Measurements from ENCODE around the gene PTGES3L.

Gene PTGES3L

DNA sequence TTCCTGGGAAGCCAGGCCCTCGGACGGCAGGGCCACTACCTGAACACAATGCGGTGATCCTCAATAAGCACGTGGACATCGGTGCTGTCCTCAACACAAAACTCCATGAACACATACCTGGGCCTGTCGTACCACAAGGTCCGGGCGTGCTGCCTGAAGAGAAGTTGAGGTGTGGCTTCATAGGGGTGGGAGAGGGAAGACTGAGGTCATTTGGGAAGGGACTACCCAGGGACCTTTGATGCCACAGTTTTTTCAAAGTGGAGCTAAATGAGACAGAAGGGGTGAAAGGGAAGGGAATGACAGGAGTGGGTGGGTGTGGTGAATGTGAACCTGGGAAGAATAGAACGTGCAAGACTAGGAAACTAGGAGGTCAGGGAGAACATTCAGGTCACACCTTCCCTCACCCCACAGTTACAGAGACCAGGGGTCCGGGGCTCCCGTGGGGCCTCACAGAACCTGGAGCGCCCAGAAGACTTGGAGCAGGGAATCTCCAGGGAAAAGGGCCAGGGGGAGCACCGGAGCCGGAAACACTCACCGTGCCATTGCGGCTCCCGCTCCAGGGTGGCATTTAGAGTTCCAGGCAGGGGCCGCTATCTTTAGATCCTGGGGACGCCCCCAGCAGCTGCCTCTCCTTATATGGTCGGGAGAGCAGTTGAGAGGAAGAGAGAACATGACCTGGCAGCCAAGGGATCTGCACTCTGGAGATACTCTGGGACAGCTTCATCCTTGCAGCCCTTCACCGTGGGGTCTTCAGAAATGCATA lies at the start of gene PTGES3L:
PTGES3L (minus strand) TSS at position 570 of the 763 bp plus-strand sequence; CDS start at position 543, 27 bp downstream.
- DNase-seq = peak in 33 of 58 donors; percentile 7 to 54 (median 30)

DNA sequence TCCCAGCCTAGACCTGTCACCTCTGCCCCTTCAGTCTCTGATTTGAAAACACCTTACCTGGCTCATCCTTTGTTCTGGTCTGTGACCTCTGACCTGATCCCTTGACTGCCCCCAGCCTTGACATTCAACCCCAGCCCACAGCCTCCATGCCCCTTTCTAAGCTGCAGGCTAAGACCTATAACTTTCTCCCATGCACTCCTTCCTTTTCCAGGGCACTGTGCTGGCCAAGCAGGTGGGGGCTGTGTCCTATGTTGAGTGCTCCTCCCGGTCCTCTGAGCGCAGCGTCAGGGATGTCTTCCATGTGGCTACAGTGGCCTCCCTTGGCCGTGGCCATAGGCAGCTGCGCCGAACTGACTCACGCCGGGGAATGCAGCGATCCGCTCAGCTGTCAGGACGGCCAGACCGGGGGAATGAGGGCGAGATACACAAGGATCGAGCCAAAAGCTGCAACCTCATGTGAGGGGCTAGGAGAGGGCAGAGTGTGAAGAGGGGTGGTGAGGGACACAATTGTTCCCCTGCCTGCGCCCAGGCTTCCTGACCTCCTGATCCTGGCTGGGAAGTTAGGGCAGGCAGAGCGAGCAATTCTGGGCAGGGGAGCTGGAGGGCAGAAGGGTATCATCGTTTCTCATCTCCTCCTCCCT lies 48.5 kb upstream of the PTGES3L start:
- DNase-seq = no peak

GRCh38 chr17:43027091-43028032 lies 47.5 kb upstream of the PTGES3L start:
- no peak for DNase-seq

DNA sequence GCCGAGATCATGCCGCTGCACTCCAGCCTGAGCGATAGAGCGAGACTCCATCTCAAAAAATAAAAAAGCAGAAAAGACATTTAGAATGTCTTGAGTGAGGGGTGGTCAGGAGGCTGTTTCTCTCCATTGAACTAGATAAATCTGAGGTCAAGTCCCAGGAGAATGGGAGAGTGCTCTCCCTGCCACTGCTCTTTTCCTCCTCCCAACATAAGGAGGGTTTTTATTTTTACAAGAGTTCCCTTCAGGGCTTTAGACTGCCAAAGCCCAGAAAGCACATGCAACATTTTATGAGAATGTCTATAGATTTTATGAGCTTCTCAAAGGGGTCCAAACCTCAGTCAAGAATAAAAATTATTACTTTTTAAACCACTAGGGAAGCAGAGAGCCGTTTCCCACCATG lies 46.7 kb upstream of the PTGES3L start:
- DNase-seq = no peak

- DNase-seq = no peak
Observed at GRCh38 chr17:43025766-43026537, 46.1 kb upstream of the PTGES3L start.

- DNase-seq = no peak
Observed at GRCh38 chr17:43025290-43025657, 45.4 kb upstream of the PTGES3L start.

DNA sequence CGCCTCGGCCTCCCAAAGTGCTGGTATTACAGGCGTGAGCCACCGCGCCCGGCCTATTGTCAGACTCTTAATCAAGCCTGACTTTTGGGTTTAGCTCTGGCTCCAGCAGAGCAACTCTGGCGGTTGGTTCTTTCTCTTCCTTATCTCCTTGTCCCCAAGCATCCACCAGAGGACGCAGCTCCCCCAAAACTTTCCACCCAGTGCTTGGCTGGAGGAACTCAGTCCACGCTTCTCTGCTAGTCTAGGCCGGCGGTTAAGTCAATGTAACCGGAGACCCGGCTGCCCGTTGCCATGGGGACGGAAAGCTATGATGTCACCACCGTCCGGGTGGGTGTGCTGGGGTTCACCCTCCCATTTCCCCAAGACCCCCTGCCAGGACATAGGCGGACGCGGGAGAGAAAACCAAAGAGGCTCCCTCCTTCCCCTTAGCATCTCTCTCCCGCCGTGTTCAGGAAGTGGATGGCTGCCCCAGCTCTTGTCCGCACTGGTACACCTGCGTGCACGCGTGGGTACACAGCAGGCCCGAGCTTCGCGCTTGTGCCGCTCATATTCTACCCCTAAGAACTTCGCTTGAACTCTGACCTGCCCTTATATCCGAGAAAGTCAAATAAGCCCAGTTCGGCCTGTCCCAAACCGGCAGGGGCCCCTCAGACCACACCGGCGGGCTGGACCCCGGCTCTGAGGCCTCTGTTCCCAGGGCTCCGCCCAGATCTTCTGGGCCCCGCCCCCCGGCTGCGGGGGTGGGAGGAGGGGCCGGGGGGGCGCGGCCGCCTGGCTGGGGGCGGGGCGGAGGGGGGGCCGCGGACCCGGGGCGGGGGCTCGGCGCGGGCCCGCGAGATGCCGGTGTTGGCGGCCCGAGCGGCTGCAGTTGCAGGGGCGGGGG lies 44.8 kb upstream of the PTGES3L start, which contains the start of gene RND2:
RND2 (plus strand) TSS at position 825 of the 883 bp plus-strand sequence. CDS start 117 bp downstream, outside the sequence.
- DNase-seq = peak in 57 of 58 donors; percentile 12 to 93 (median 80)

DNA sequence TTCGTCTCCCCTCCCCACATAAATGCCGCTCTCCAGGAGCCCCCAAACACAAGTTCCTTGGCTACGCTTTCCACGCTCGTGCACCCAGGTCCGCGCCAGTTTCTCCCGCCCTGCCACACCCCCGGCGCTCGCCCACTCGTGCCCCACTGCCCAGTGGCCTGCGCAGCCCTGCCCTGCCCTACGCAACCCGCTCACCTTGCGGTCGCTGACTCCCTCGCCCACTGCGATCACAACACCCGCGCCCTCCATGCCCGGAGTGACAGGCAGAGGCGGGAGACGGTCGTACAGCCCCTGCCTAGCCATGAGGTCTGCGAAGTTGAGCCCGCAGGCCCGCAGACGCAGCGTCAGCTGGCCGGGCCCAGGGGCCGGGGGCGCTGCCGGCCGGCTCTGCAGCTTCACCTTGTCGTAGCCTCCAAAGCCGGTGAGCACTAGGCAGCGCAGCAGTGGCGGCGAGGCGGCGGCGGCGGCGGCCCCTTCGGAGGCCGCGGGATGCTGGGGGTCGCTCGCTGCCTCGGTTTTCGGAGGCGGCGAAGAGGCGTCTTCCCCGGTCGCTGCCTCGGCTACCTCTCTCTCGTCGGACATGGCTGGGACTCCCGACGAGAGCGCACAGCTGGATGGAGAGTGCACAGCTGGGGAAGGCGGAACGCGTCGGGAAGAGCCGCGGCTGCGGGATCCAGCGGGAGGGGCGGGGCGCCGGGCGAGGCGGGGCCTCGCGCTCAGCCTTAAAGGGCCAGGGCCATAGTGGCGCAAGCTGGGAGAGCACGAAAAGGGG lies 42.0 kb upstream of the PTGES3L start, which contains the start of gene VAT1:
VAT1 (minus strand) TSS at position 645 of the 772 bp plus-strand sequence; CDS start at position 582, 63 bp downstream.
- peak in 56 of 58 donors; percentile 18 to 78 (median 57) for DNase-seq

GRCh38 chr17:43020789-43021740 lies 41.2 kb upstream of the PTGES3L start:
- peak in 35 of 58 donors; percentile 23 to 72 (median 46) for DNase-seq

- DNase-seq = no peak
Observed at GRCh38 chr17:43020030-43020621, 40.2 kb upstream of the PTGES3L start.

- no peak for DNase-seq
Observed at GRCh38 chr17:43019418-43019817, 39.5 kb upstream of the PTGES3L start.

DNA sequence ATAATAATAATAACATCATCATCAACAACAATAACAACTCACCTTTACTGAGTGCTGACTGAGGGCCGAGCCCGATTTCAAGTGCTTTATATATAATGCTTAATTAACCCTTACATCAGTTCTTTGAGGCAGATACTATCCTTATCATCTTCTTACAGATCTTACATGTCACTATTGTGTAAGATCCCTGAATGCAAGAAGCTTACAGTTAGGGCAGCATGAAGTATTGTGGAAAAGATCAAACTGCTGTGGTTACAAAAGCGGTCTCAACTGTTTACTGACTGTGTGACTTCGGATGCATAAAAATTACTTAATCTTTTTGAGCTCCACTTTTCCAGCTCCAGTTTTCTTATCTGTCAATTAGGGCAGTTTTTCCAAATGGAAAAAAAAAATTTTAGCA lies 39.1 kb upstream of the PTGES3L start:
- no peak for DNase-seq

DNA sequence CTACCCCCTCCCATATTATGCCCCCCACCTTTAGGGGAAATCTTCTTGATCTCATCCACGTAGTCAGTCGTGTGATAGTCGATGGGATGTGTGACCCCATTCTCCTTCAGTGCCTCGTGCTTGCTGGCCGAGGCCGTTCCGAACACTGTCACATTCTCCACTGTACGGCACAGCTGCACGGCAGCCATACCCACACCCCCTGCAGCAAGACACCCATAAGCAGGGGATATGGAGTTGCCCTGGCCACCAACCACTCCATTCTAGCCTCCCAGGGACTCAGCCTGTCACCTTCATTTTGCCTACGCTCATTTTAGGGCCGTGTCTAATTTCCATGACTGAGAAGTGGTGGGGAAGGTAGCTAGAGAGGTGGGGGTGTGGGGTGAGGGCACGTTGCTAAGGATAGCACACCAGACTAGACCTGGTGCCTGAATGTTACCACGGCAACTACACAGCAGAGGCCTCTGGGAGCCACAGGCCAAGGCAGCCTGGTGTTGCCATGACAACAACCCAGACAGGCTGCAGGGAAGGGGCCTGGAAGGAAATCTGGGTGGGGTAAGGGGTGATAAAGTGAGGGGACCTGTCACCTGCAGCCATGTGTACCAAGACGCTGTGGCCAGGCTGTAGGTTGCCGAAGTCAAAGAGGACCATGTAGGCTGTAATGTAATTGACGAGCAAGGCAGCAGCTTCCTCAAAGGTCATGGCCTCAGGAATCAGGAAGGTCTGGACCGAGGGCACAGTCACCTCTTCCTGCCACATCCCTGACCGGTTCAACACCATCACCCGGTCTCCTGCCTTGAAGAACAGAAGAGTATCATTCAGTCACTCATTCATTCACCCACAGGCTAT lies 38.4 kb upstream of the PTGES3L start:
- peak in 14 of 58 donors; percentile 11 to 52 (median 17) for DNase-seq

- DNase-seq = no peak
Observed at GRCh38 chr17:43016216-43016615, 36.3 kb upstream of the PTGES3L start.

- DNase-seq = no peak
Observed at GRCh38 chr17:43015579-43015978, 35.7 kb upstream of the PTGES3L start.
